DND-41 (cell line): ENCODE data around the gene TMEM256.

Experiments used
- CTCF ChIP-seq: IDR thresholded peaks from 2 replicates; pipeline ENCODE4 v1.5.1; 2012; ENCODE audit warnings: borderline replicate concordance, low read length, moderate library complexity, mild to moderate bottlenecking; ENCODE audit not compliant: poor library complexity, severe bottlenecking; ENCODE audit errors: extremely low read depth
- EZH2 ChIP-seq: IDR thresholded peaks from 3 replicates; pipeline ENCODE4 v1.6.1; 2012; ENCODE audit warnings: borderline replicate concordance, low read depth, mild to moderate bottlenecking, moderate library complexity, low read length, inconsistent platforms; ENCODE audit not compliant: severe bottlenecking

DNA sequence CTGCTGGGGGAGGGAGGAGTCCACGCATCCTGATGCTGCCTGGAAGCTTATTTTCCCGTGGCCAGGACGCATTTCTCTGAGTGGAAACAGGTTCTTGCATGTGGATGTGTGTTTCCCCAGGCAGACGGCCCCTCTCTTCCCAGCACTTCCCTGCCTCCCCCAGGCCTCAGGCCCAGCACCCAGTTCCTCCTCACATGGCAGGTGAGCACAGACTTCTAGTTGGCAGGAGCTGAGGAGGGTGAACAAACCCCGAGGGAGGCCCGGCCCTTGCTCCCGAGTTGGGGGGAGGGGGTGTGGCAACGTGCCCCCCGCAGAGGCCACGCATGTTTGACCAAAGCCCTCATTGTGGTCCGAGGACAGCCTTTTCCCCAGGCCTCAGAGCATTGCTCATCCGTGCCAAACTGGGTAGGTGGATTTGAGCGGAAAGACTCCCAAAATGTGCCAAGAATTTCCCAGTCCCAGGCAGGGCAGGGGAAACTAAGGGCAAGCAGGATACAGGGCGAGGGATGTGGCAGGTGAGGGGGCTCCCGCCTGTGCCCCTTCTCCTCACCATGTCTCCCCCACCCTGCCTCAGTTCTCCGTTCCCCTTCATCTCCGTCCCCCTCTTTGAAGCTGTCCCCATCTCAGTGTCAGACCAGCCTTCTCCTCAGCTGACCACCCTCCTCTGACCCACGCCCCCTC, 14.7 kb upstream of the TMEM256 start:
- TF ChIP-seq CTCF, result no peak
- no peak for TF ChIP-seq EZH2
